HepG2 (cell line): Measurements from ENCODE around the gene NFKBIA. TPM values are rescaled to one million over a fixed set of nuclear protein-coding genes. Genes with fewer than 3 reads are reported as not detected.

Source experiments
- ARHGAP35 ChIP-seq: sonication (generic); formaldehyde crosslinking; IDR thresholded peaks from 2 replicates; pipeline ENCODE4 v1.9.0; 2022; ENCODE audit warnings: mild to moderate bottlenecking, inconsistent platforms, moderate library complexity, missing genetic modification reagents, borderline replicate concordance
- ETV6 ChIP-seq: sonication (generic); formaldehyde crosslinking; conservative IDR thresholded peaks from 2 replicates; pipeline ENCODE4 v1.4.0; 2020; ENCODE audit warnings: missing genetic modification reagents
- HNRNPH1 ChIP-seq: fragments of 200-400 bp; formaldehyde crosslinking; optimal IDR thresholded peaks from 2 replicates; pipeline ENCODE3; 2017; ENCODE audit warnings: mild to moderate bottlenecking, low read depth, low read length
- HNRNPUL1 ChIP-seq: fragments of 200-400 bp; formaldehyde crosslinking; IDR thresholded peaks from 2 replicates; pipeline ENCODE4 v1.6.1; 2017; ENCODE audit warnings: low read depth, mild to moderate bottlenecking, low read length, moderate library complexity
- IKZF4 ChIP-seq: sonication (generic); formaldehyde crosslinking; IDR thresholded peaks from 2 replicates; pipeline ENCODE4 v1.5.1; 2020; ENCODE audit warnings: borderline replicate concordance, mild to moderate bottlenecking, low read depth, missing genetic modification reagents; ENCODE audit errors: not compliant biosample characterization
- MTA3 ChIP-seq: sonication (generic); formaldehyde crosslinking; IDR thresholded peaks from 2 replicates; pipeline ENCODE4 v1.4.0; 2020; ENCODE audit warnings: missing genetic modification reagents
- NBN ChIP-seq: fragments of 450-650 bp; conservative IDR thresholded peaks from 2 replicates; pipeline ENCODE4 v1.6.1; 2017
- NCOA2 ChIP-seq: sonication (generic); formaldehyde crosslinking; IDR thresholded peaks from 2 replicates; pipeline ENCODE4 v1.8.0; 2022; ENCODE audit warnings: inconsistent platforms
- PLRG1 ChIP-seq: fragments of 450-650 bp; conservative IDR thresholded peaks from 2 replicates; pipeline ENCODE4 v1.6.1; 2016
- POLR2AphosphoS2 ChIP-seq: IDR thresholded peaks from 2 replicates; pipeline ENCODE4 v1.6.1; 2011; ENCODE audit warnings: low read depth, low read length, improper control_type of control experiment
- SATB2 ChIP-seq: sonication (generic); formaldehyde crosslinking; IDR thresholded peaks from 2 replicates; pipeline ENCODE4 v1.5.0; 2020; ENCODE audit warnings: missing genetic modification reagents
- TEAD2 ChIP-seq: sonication (generic); formaldehyde crosslinking; IDR thresholded peaks from 2 replicates; pipeline ENCODE4 v1.9.0; 2021; ENCODE audit warnings: missing genetic modification reagents
- THYN1 ChIP-seq: sonication (generic); formaldehyde crosslinking; IDR thresholded peaks from 2 replicates; pipeline ENCODE4 v1.8.1; 2023; ENCODE audit warnings: low read depth, mild to moderate bottlenecking, moderate library complexity, missing genetic modification reagents, borderline replicate concordance
- ZNF3 ChIP-seq: IDR thresholded peaks from 2 replicates; pipeline ENCODE4 v1.7.0; 2017; ENCODE audit warnings: inconsistent platforms
- ZNF883 ChIP-seq: sonication (generic); formaldehyde crosslinking; IDR thresholded peaks from 2 replicates; pipeline ENCODE4 v1.5.1; 2020; ENCODE audit warnings: mild to moderate bottlenecking, missing genetic modification reagents; ENCODE audit errors: not compliant biosample characterization
- polyA plus RNA-seq, 8 experiments: library from polyadenylated mRNA; depleted of rRNA in 3 of 8; stranded (reverse) in 7 of 8; unstranded in 1 of 8; fragments of >200 nt; fragmentation: Illumina TruSeq in 4 of 8; extraction: Trizol in 4 of 8; gene quantifications; 2 replicates each; pipeline versions ENCODE4 v1.2.1 to v1.2.3, GENCODE V29; 2011 to 2016; ENCODE audit warnings: low read depth in 4 of 8, missing spikeins in 1 of 8, mixed read lengths in 1 of 8; ENCODE audit not compliant: insufficient read depth in 1 of 8
- total RNA-seq, 5 experiments: library from RNA; depleted of rRNA; stranded (reverse); fragments of >200 nt; fragmentation: Illumina TruSeq; extraction: Trizol; gene quantifications; 2 replicates each; pipeline ENCODE4 v1.2.3, GENCODE V29; 2016; ENCODE audit warnings: low read depth in 1 of 5
- TF ChIP-seq, protein P1 (sequence below): IDR thresholded peaks from 2 replicates; pipeline ENCODE4 v1.6.1; 2016; ENCODE audit warnings: missing genetic modification reagents, missing compliant biosample characterization
- TF ChIP-seq, protein P2 (sequence below): sonication (generic); formaldehyde crosslinking; IDR thresholded peaks from 2 replicates; pipeline ENCODE4 v1.5.0; 2020; ENCODE audit warnings: mild to moderate bottlenecking, missing genetic modification reagents
- TF ChIP-seq, protein P3 (sequence below): sonication (generic); formaldehyde crosslinking; IDR thresholded peaks from 2 replicates; pipeline ENCODE4 v1.8.0; 2022; ENCODE audit warnings: mild to moderate bottlenecking, missing genetic modification reagents, moderate library complexity
- TF ChIP-seq, protein P4 (sequence below): sonication (generic); formaldehyde crosslinking; IDR thresholded peaks from 2 replicates; pipeline ENCODE4 v1.8.1; 2023; ENCODE audit warnings: missing genetic modification reagents, inconsistent platforms, borderline replicate concordance
- TF ChIP-seq, protein P5 (sequence below): sonication (generic); formaldehyde crosslinking; IDR thresholded peaks from 2 replicates; pipeline ENCODE4 v1.4.0; 2020; ENCODE audit warnings: mild to moderate bottlenecking, missing genetic modification reagents
- TF ChIP-seq, protein P6 (sequence below): sonication (generic); formaldehyde crosslinking; IDR thresholded peaks from 2 replicates; pipeline ENCODE4 v1.4.0; 2020; ENCODE audit warnings: missing genetic modification reagents, mild to moderate bottlenecking, borderline replicate concordance
- TF ChIP-seq, protein P7 (sequence below): sonication (generic); IDR thresholded peaks from 2 replicates; pipeline ENCODE4 v1.6.1; 2016; ENCODE audit warnings: low read depth, borderline replicate concordance

The NFKBIA gene
- total and polyA plus RNA-seq, 2 of the 13 experiments (the other 11 are each of a cell fraction or from before 2014, with no cell fraction given), result 197 to 319 TPM

DNA sequence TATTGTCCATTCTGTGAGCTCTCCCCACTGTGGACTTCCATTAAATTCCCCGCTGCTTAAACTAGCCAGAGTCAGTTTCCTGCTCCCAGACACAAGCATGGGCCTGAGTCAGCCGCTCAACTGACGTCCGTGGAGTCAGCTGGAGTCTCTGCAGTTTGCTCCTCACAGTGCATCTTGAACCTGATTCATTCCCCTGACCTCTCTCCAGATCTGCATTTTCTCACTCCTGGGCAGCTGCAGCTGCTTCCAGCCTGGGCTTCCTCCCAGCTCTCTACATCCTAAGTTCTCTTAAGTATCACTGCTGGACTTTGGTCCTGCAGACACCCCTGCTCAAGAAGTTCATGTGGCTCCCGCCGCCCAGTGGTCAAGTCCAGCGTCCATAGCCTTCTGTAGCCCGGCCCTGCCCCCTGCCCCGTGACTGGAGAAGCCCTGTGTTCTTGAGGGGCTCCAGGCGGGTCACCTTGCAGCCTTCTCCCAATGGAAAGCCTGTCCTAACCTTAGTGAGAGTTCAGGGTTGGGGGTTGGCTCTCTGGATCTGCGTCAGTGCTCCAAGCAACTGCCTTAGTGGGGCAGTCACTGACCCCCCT lies 20.0 kb downstream of the NFKBIA start (continued):
- TF ChIP-seq, protein P1, sequence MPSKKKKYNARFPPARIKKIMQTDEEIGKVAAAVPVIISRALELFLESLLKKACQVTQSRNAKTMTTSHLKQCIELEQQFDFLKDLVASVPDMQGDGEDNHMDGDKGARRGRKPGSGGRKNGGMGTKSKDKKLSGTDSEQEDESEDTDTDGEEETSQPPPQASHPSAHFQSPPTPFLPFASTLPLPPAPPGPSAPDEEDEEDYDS, result no peak
- TF ChIP-seq IKZF4 (peak; percentile 79), ZNF883 (no peak), SATB2 (no peak), HNRNPH1 (no peak), MTA3 (no peak), TEAD2 (CRISPR knock-in tag) (no peak), ZNF3 (CRISPR knock-in tag) (no peak), POLR2AphosphoS2 (no peak), NBN (no peak), PLRG1 (no peak), THYN1 (CRISPR knock-in tag) (no peak), ETV6 (CRISPR knock-in tag) (no peak), HNRNPUL1 (no peak), NCOA2 (CRISPR knock-in tag) (no peak; the same call in 1 of the 2 replicates), ARHGAP35 (CRISPR knock-in tag) (no peak)
- TF ChIP-seq, protein P2, sequence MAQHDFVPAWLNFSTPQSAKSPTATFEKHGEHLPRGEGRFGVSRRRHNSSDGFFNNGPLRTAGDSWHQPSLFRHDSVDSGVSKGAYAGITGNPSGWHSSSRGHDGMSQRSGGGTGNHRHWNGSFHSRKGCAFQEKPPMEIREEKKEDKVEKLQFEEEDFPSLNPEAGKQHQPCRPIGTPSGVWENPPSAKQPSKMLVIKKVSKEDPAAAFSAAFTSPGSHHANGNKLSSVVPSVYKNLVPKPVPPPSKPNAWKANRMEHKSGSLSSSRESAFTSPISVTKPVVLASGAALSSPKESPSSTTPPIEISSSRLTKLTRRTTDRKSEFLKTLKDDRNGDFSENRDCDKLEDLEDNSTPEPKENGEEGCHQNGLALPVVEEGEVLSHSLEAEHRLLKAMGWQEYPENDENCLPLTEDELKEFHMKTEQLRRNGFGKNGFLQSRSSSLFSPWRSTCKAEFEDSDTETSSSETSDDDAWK, result no peak
- TF ChIP-seq, protein P3, sequence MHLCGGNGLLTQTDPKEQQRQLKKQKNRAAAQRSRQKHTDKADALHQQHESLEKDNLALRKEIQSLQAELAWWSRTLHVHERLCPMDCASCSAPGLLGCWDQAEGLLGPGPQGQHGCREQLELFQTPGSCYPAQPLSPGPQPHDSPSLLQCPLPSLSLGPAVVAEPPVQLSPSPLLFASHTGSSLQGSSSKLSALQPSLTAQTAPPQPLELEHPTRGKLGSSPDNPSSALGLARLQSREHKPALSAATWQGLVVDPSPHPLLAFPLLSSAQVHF (CRISPR knock-in tag), result no peak
- TF ChIP-seq, protein P4, sequence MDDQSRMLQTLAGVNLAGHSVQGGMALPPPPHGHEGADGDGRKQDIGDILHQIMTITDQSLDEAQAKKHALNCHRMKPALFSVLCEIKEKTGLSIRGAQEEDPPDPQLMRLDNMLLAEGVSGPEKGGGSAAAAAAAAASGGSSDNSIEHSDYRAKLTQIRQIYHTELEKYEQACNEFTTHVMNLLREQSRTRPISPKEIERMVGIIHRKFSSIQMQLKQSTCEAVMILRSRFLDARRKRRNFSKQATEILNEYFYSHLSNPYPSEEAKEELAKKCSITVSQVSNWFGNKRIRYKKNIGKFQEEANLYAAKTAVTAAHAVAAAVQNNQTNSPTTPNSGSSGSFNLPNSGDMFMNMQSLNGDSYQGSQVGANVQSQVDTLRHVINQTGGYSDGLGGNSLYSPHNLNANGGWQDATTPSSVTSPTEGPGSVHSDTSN (CRISPR knock-in tag), result no peak
- TF ChIP-seq, protein P5, sequence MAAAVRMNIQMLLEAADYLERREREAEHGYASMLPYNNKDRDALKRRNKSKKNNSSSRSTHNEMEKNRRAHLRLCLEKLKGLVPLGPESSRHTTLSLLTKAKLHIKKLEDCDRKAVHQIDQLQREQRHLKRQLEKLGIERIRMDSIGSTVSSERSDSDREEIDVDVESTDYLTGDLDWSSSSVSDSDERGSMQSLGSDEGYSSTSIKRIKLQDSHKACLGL (CRISPR knock-in tag), result no peak
- TF ChIP-seq, protein P6, sequence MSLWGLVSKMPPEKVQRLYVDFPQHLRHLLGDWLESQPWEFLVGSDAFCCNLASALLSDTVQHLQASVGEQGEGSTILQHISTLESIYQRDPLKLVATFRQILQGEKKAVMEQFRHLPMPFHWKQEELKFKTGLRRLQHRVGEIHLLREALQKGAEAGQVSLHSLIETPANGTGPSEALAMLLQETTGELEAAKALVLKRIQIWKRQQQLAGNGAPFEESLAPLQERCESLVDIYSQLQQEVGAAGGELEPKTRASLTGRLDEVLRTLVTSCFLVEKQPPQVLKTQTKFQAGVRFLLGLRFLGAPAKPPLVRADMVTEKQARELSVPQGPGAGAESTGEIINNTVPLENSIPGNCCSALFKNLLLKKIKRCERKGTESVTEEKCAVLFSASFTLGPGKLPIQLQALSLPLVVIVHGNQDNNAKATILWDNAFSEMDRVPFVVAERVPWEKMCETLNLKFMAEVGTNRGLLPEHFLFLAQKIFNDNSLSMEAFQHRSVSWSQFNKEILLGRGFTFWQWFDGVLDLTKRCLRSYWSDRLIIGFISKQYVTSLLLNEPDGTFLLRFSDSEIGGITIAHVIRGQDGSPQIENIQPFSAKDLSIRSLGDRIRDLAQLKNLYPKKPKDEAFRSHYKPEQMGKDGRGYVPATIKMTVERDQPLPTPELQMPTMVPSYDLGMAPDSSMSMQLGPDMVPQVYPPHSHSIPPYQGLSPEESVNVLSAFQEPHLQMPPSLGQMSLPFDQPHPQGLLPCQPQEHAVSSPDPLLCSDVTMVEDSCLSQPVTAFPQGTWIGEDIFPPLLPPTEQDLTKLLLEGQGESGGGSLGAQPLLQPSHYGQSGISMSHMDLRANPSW (CRISPR knock-in tag), result no peak; the same call in 1 of the 2 replicates
- TF ChIP-seq, protein P7, sequence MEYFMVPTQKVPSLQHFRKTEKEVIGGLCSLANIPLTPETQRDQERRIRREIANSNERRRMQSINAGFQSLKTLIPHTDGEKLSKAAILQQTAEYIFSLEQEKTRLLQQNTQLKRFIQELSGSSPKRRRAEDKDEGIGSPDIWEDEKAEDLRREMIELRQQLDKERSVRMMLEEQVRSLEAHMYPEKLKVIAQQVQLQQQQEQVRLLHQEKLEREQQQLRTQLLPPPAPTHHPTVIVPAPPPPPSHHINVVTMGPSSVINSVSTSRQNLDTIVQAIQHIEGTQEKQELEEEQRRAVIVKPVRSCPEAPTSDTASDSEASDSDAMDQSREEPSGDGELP, result peak; percentile 86
